KMS-11 (cell line): ENCODE data around the gene TENT4B.

Source experiments
- H2AFZ ChIP-seq: fragments of 200-600 bp; sonication (generic); 2 replicates; pipeline ENCODE4 v1.6.1; 2016; ENCODE audit warnings: antibody characterized with exemption, mixed run types, low read depth
- H3K27ac ChIP-seq: fragments of 200-600 bp; sonication (generic); 2 replicates; pipeline ENCODE4 v1.6.1; 2016; ENCODE audit warnings: mild to moderate bottlenecking, mixed run types
- H3K27me3 ChIP-seq: fragments of 200-600 bp; sonication (generic); 2 replicates; pipeline ENCODE4 v1.6.1; 2017; ENCODE audit warnings: mild to moderate bottlenecking, low read depth, mixed run types, moderate library complexity; ENCODE audit not compliant: insufficient read depth
- H3K36me3 ChIP-seq: fragments of 200-600 bp; sonication (generic); 2 replicates; pipeline ENCODE4 v1.6.1; 2017; ENCODE audit warnings: mild to moderate bottlenecking, mixed run types; ENCODE audit not compliant: insufficient read depth
- H3K4me1 ChIP-seq: fragments of 200-600 bp; sonication (generic); 2 replicates; pipeline ENCODE4 v1.6.1; 2016; ENCODE audit warnings: mild to moderate bottlenecking, low read depth, mixed run types; ENCODE audit not compliant: poor library complexity, severe bottlenecking
- H3K4me2 ChIP-seq: fragments of 200-600 bp; sonication (generic); 2 replicates; pipeline ENCODE4 v1.7.0; 2016; ENCODE audit warnings: mild to moderate bottlenecking, mixed run types
- H3K4me3 ChIP-seq: fragments of 200-600 bp; sonication (generic); IDR thresholded peaks from 2 replicates; pipeline ENCODE4 v1.6.1; 2017; ENCODE audit warnings: low read depth, low read length, mixed read lengths; ENCODE audit not compliant: insufficient read depth
- H3K79me2 ChIP-seq: fragments of 200-600 bp; sonication (generic); 2 replicates; pipeline ENCODE4 v1.6.1; 2016; ENCODE audit warnings: low read depth, mixed run types; ENCODE audit not compliant: insufficient read depth
- H3K9ac ChIP-seq: fragments of 200-600 bp; sonication (generic); 2 replicates; pipeline ENCODE4 v1.6.1; 2016; ENCODE audit warnings: mild to moderate bottlenecking, mixed run types
- H4K20me1 ChIP-seq: fragments of 200-600 bp; sonication (generic); 2 replicates; pipeline ENCODE4 v1.6.1; 2016; ENCODE audit warnings: mild to moderate bottlenecking, mixed run types; ENCODE audit not compliant: insufficient read depth
- TF ChIP-seq, protein P1 (sequence below): fragments of 200-600 bp; sonication (generic); conservative IDR thresholded peaks from 2 replicates; pipeline ENCODE4 v1.6.1; 2017; ENCODE audit warnings: low read depth, mild to moderate bottlenecking, antibody characterized with exemption, low read length, moderate library complexity, mixed read lengths

Gene TENT4B

DNA sequence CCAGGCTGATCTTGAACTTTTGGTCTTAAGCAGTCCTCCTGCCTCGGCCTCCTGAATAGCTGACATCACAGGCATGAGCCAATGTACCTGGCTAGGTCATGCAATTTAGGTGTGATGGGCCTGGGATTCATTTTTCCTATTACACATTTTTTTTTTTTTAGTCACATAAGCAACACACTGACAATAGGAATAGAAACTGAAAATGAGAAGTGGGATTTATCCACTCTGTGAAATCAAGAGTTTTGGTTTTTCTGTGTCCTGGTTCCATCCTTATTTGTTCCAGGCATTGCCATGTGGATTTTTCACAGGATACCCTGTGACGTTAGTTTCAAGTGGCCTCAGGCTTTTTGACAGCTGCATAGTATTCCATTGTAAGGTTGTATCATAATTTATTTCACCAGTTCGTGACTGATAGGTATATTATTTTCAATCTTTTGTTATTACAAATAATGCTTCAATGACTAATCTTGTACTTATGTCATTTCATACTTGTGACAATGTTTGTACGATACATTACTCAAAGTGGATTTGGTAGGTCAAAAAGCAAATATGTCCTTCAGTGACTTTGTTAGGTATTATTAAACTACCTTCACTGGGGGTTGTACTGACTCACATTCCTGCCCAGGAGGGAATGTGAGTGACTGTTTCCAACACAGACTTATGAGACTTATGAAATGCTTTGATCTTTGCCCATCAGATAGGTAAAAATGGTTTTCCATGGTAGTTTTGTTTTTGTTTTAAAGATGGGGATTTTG is 123.9 kb downstream of the TENT4B start:
- no peak overlapping the region for H3K4me3 ChIP-seq
- H3K4me1 ChIP-seq: peaks cover 45% of the 10 kb centered on the region
- no peak overlapping the region for H3K4me2 ChIP-seq
- no peak overlapping the region for H3K27ac ChIP-seq
- H3K9ac ChIP-seq: no peak overlapping the region
- TF ChIP-seq, protein P1, sequence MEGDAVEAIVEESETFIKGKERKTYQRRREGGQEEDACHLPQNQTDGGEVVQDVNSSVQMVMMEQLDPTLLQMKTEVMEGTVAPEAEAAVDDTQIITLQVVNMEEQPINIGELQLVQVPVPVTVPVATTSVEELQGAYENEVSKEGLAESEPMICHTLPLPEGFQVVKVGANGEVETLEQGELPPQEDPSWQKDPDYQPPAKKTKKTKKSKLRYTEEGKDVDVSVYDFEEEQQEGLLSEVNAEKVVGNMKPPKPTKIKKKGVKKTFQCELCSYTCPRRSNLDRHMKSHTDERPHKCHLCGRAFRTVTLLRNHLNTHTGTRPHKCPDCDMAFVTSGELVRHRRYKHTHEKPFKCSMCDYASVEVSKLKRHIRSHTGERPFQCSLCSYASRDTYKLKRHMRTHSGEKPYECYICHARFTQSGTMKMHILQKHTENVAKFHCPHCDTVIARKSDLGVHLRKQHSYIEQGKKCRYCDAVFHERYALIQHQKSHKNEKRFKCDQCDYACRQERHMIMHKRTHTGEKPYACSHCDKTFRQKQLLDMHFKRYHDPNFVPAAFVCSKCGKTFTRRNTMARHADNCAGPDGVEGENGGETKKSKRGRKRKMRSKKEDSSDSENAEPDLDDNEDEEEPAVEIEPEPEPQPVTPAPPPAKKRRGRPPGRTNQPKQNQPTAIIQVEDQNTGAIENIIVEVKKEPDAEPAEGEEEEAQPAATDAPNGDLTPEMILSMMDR: no peak
- H3K79me2 ChIP-seq: peaks cover 30% of the 10 kb centered on the region; the same call in 1 of the 2 replicates
- H3K27me3 ChIP-seq: no peaks in the 10 kb centered on the region
- H4K20me1 ChIP-seq: no peaks in the 10 kb centered on the region
- H3K36me3 ChIP-seq: no peaks in the 10 kb centered on the region
- no peak overlapping the region for H2AFZ ChIP-seq

DNA sequence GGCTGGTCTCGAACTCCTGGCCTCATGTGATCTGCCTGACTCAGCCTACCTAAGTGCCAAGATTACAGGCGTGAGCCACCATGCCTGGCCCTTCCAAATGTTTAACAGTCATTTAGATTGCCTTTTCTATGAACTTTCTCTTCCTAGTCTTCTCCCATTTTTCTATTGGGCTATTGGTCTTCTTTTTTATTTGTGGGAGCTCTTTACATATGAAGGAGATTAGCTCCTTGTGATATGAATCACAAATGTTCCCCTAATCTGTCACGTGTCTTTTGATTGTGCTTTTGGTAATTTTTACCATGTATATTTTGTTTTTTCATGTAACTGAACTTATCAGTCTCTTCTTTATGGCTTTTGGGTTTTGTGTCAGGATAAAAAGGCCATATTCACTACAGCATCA is 125.1 kb downstream of the TENT4B start:
- TF ChIP-seq, protein P1: no peak
- no peak overlapping the region for H2AFZ ChIP-seq
- no peak overlapping the region for H3K4me2 ChIP-seq
- H3K9ac ChIP-seq: no peak overlapping the region
- H3K36me3 ChIP-seq: no peaks in the 10 kb centered on the region
- peaks cover 30% of the 10 kb centered on the region for H3K79me2 ChIP-seq
- H3K27ac ChIP-seq: no peak overlapping the region
- H3K4me1 ChIP-seq: peaks cover 57% of the 10 kb centered on the region
- H3K4me3 ChIP-seq: no peak overlapping the region
- no peaks in the 10 kb centered on the region for H3K27me3 ChIP-seq
- no peaks in the 10 kb centered on the region for H4K20me1 ChIP-seq

DNA sequence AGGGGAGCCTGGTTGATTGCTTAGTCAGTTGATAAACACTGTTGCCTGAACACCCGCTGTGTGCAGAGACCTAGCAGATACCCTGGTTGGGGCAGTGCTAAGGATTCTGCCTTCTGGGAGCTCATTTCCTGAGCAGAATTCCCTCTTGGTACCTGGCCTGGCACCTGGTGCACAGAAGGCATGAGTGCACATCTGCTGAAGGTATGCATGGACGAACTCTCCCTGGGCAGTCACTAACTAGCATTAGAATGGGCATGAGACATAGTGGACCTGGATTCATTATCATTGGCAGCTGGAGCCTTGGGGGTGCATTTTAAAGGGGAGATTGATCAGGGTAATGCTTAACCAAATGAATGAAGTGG is 126.4 kb downstream of the TENT4B start:
- no peak overlapping the region for H3K9ac ChIP-seq
- TF ChIP-seq, protein P1: no peak
- H3K4me3 ChIP-seq: no peak overlapping the region
- no peak overlapping the region for H3K27ac ChIP-seq
- peaks cover 64% of the 10 kb centered on the region for H3K4me1 ChIP-seq
- no peaks in the 10 kb centered on the region for H3K27me3 ChIP-seq
- H2AFZ ChIP-seq: no peak overlapping the region
- H3K36me3 ChIP-seq: no peaks in the 10 kb centered on the region
- H3K79me2 ChIP-seq: peaks cover 33% of the 10 kb centered on the region
- no peak overlapping the region for H3K4me2 ChIP-seq
- H4K20me1 ChIP-seq: no peaks in the 10 kb centered on the region

GRCh38 chr16:50280932-50281331 is 127.8 kb downstream of the TENT4B start:
- no peak overlapping the region for H3K9ac ChIP-seq
- H3K4me3 ChIP-seq: no peak overlapping the region
- no peak overlapping the region for H2AFZ ChIP-seq
- H3K4me2 ChIP-seq: peak overlapping the region; percentile 70; the same call in 1 of the 2 replicates
- no peaks in the 10 kb centered on the region for H3K36me3 ChIP-seq
- H3K4me1 ChIP-seq: peaks cover 52% of the 10 kb centered on the region
- no peaks in the 10 kb centered on the region for H3K27me3 ChIP-seq
- H3K79me2 ChIP-seq: peaks cover 30% of the 10 kb centered on the region
- no peak overlapping the region for H3K27ac ChIP-seq
- H4K20me1 ChIP-seq: no peaks in the 10 kb centered on the region
- TF ChIP-seq, protein P1: no peak
